Astrocyte (in vitro differentiated cells and primary cell): ENCODE data around the gene PDZRN4. TPM values are rescaled to one million over a fixed set of nuclear protein-coding genes. Genes with fewer than 3 reads are reported as not detected.

ENCODE experiments used
- DNase-seq: peaks from one replicate; pipeline ENCODE4 v3.0.0-alpha.2; 2010; ENCODE audit warnings: low read depth
- FAIRE-seq: peaks from 2 replicates; lab custom pipeline; 2011; peaks lifted over from hg19 to GRCh38; lab: Jason Lieb, UNC
- H2AFZ ChIP-seq: 2 replicates; pipeline ENCODE4 v1.6.0; 2012; ENCODE audit warnings: low read depth, low read length, inconsistent platforms
- H3K27ac ChIP-seq: 2 replicates; pipeline ENCODE4 v1.5.1; 2011; ENCODE audit warnings: low read depth, low read length, inconsistent platforms
- H3K27me3 ChIP-seq: 2 replicates; pipeline ENCODE4 v1.6.0; 2011; ENCODE audit warnings: low read length, inconsistent platforms; ENCODE audit not compliant: insufficient read depth
- H3K36me3 ChIP-seq: 2 replicates; pipeline ENCODE4 v1.5.1; 2011; ENCODE audit warnings: low read length, inconsistent platforms; ENCODE audit not compliant: insufficient read depth
- H3K4me1 ChIP-seq: 2 replicates; pipeline ENCODE4 v1.5.1; 2011; ENCODE audit warnings: low read length, inconsistent platforms; ENCODE audit not compliant: insufficient read depth
- H3K4me2 ChIP-seq: 2 replicates; pipeline ENCODE4 v1.6.0; 2012; ENCODE audit warnings: low read length, inconsistent platforms
- H3K4me3 ChIP-seq: 2 replicates; pipeline ENCODE4 v1.5.1; 2011; ENCODE audit warnings: low read depth, mild to moderate bottlenecking, low read length, inconsistent platforms; ENCODE audit not compliant: insufficient read depth
- H3K79me2 ChIP-seq: 2 replicates; pipeline ENCODE4 v1.6.0; 2012; ENCODE audit warnings: mild to moderate bottlenecking, low read length, inconsistent platforms; ENCODE audit not compliant: insufficient read depth
- H3K9ac ChIP-seq: 2 replicates; pipeline ENCODE4 v1.6.0; 2012; ENCODE audit warnings: mild to moderate bottlenecking, low read length, inconsistent platforms
- H3K9me3 ChIP-seq: 2 replicates; pipeline ENCODE4 v1.5.1; 2012; ENCODE audit warnings: low read depth, mild to moderate bottlenecking, low read length, inconsistent platforms; ENCODE audit not compliant: insufficient read depth
- H4K20me1 ChIP-seq: 2 replicates; pipeline ENCODE4 v1.6.0; 2012; ENCODE audit warnings: low read length, inconsistent platforms; ENCODE audit not compliant: insufficient read depth
- H3K27ac Mint-ChIP-seq: one replicate; pipeline ENCODE4 v1.8.0; 2021; ENCODE audit warnings: mild to moderate bottlenecking, mixed read lengths; ENCODE audit not compliant: unreplicated experiment
- H3K27me3 Mint-ChIP-seq: one replicate; pipeline ENCODE4 v1.8.0; 2021; ENCODE audit warnings: low read depth, mixed read lengths; ENCODE audit not compliant: unreplicated experiment
- H3K36me3 Mint-ChIP-seq: one replicate; pipeline ENCODE4 v1.8.0; 2021; ENCODE audit warnings: low read depth, mixed read lengths; ENCODE audit not compliant: unreplicated experiment
- H3K4me1 Mint-ChIP-seq: one replicate; pipeline ENCODE4 v1.8.0; 2021; ENCODE audit warnings: low read depth, mixed read lengths; ENCODE audit not compliant: unreplicated experiment
- H3K4me3 Mint-ChIP-seq: one replicate; pipeline ENCODE4 v1.8.0; 2021; ENCODE audit warnings: mild to moderate bottlenecking, moderate library complexity, mixed read lengths; ENCODE audit not compliant: unreplicated experiment
- H3K9me3 Mint-ChIP-seq: one replicate; pipeline ENCODE4 v1.8.0; 2021; ENCODE audit warnings: mild to moderate bottlenecking, mixed read lengths; ENCODE audit not compliant: unreplicated experiment
- CTCF ChIP-seq: IDR thresholded peaks from 2 replicates; pipeline ENCODE4 v1.5.1; 2011; ENCODE audit warnings: low read depth, mild to moderate bottlenecking, inconsistent platforms, low read length, moderate library complexity; ENCODE audit not compliant: insufficient read depth
- EZH2 ChIP-seq: IDR thresholded peaks from 2 replicates; pipeline ENCODE4 v1.6.1; 2012; ENCODE audit warnings: mild to moderate bottlenecking, low read length, inconsistent platforms; ENCODE audit not compliant: insufficient read depth
- total RNA-seq: library from RNA; stranded (reverse); gene quantifications from 2 replicates; pipeline ENCODE4 v1.2.1, GENCODE V29; 2021

The PDZRN4 gene
- total RNA-seq, 1 donor from 2014 or later = not detected

DNA sequence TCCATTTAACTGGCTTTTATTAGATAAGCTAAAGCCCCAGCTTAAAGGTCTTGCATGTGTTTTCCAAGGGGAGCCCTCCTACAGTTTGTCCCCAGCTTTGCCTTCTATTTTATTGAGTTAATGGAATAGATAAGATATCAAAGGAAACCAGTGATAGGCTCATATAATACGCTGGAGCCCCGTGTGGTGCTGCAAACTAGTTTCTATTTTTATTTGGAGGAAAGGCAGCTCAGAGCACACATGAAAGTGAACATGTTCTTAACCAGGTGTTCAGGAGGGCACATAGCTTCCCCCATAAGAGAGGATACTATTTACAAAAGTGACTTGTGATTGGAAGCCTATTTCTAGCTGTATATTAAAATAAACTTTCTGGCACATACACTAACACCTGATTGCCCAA, 251.7 kb downstream of the PDZRN4 start:
- Histone ChIP-seq H3K79me2 (no peaks in the 10 kb centered on the region), H3K4me1 (no peaks in the 10 kb centered on the region), H3K36me3 (no peaks in the 10 kb centered on the region), H3K27me3 (no peaks in the 10 kb centered on the region), H3K9ac (no peak overlapping the region), H3K4me2 (no peak overlapping the region), H4K20me1 (no peaks in the 10 kb centered on the region), H3K27ac (no peak overlapping the region), H3K9me3 (no peaks in the 10 kb centered on the region), H3K4me3 (no peak overlapping the region), H2AFZ (no peak overlapping the region)
- H3K4me1 Mint-ChIP-seq = no peaks in the 10 kb centered on the region
- no peak for TF ChIP-seq CTCF
- TF ChIP-seq EZH2 = no peak
- no peak overlapping the region for H3K27ac Mint-ChIP-seq
- H3K4me3 Mint-ChIP-seq = no peak overlapping the region
- DNase-seq = no peak
- FAIRE-seq = no peak
- no peaks in the 10 kb centered on the region for H3K9me3 Mint-ChIP-seq
- H3K27me3 Mint-ChIP-seq = no peaks in the 10 kb centered on the region
- H3K36me3 Mint-ChIP-seq = no peaks in the 10 kb centered on the region

DNA sequence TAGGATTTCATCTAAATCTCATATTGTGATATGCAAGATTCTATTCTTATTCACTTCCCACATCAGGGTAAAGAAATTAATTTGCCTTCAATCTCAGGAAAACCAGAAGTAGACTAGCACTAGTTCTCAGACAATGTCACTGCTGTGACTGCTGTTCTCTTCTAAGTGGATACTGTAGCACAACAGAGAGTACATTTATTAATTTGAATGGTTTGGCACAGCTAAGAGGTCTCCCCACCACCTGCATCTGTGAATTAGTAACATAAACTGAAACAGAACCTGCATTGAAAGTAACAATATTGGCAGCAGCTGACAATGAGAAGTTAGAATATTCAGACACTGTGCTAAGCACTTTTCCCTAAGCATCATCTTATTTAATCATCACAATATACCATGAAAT, 253.1 kb downstream of the PDZRN4 start:
- no peaks in the 10 kb centered on the region for H3K36me3 ChIP-seq
- no peak overlapping the region for H3K4me3 Mint-ChIP-seq
- no peaks in the 10 kb centered on the region for H3K27me3 Mint-ChIP-seq
- no peaks in the 10 kb centered on the region for H3K9me3 Mint-ChIP-seq
- H3K4me3 ChIP-seq = no peak overlapping the region
- TF ChIP-seq EZH2 (no peak), CTCF (no peak)
- no peaks in the 10 kb centered on the region for H3K9me3 ChIP-seq
- H4K20me1 ChIP-seq = no peaks in the 10 kb centered on the region
- H3K27ac ChIP-seq = no peak overlapping the region
- H3K79me2 ChIP-seq = no peaks in the 10 kb centered on the region
- no peaks in the 10 kb centered on the region for H3K27me3 ChIP-seq
- no peak overlapping the region for H3K4me2 ChIP-seq
- no peaks in the 10 kb centered on the region for H3K4me1 Mint-ChIP-seq
- H3K27ac Mint-ChIP-seq = no peak overlapping the region
- H3K9ac ChIP-seq = no peak overlapping the region
- H3K4me1 ChIP-seq = no peaks in the 10 kb centered on the region
- H2AFZ ChIP-seq = no peak overlapping the region
- no peaks in the 10 kb centered on the region for H3K36me3 Mint-ChIP-seq
- FAIRE-seq (no peak), DNase-seq (no peak)

DNA sequence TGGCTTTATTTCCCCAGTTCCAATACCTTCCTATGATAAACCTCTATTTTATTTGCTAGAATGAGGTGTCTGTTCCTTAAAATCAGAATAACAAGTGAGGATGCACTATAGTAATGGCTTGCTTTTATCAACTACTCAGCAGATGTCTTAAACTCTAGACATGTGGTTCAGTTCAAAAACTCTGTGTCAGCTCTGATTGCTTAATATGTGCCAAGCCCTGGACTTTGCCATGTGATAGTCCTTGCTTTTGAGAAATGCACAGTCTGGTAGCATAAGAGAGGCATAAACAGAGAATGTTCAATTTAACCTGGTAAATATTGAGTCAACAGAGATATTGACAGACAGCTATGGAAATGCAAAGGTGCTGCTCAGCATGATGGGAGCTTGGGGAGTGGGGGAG, 254.8 kb downstream of the PDZRN4 start:
- Histone ChIP-seq H3K4me2 (no peak overlapping the region), H3K36me3 (no peaks in the 10 kb centered on the region), H3K79me2 (no peaks in the 10 kb centered on the region), H3K4me3 (no peak overlapping the region), H3K27ac (no peak overlapping the region), H3K27me3 (no peaks in the 10 kb centered on the region), H3K9me3 (no peaks in the 10 kb centered on the region), H4K20me1 (no peaks in the 10 kb centered on the region), H3K9ac (no peak overlapping the region), H2AFZ (no peak overlapping the region), H3K4me1 (no peaks in the 10 kb centered on the region)
- Mint-ChIP-seq H3K9me3 (no peaks in the 10 kb centered on the region), H3K4me3 (no peak overlapping the region), H3K27ac (no peak overlapping the region), H3K4me1 (no peaks in the 10 kb centered on the region), H3K27me3 (no peaks in the 10 kb centered on the region), H3K36me3 (no peaks in the 10 kb centered on the region)
- FAIRE-seq = no peak
- DNase-seq = no peak
- TF ChIP-seq CTCF (no peak), EZH2 (no peak)
